Suprapubic skin (tissue), 3 donors: Measurements from ENCODE around the gene KCNB1.

Experiments
- POLR2AphosphoS5 ChIP-seq, 3 donors: sonication (generic); formaldehyde crosslinking; IDR thresholded peaks; one replicate each; pipeline ENCODE4 v1.6.1; 2017; ENCODE audit warnings: antibody characterized with exemption in 3 of 3
- TF ChIP-seq, protein P1 (sequence below), 2 donors: fragments of 200-600 bp in 1 of 2; fragments of 450-650 bp in 1 of 2; sonication (generic) in 1 of 2; IDR thresholded peaks; one replicate each; pipeline ENCODE4 v1.5.1; 2016 to 2019; ENCODE audit warnings: antibody characterized with exemption in 2 of 2, mild to moderate bottlenecking in 1 of 2, moderate library complexity in 1 of 2

DNA sequence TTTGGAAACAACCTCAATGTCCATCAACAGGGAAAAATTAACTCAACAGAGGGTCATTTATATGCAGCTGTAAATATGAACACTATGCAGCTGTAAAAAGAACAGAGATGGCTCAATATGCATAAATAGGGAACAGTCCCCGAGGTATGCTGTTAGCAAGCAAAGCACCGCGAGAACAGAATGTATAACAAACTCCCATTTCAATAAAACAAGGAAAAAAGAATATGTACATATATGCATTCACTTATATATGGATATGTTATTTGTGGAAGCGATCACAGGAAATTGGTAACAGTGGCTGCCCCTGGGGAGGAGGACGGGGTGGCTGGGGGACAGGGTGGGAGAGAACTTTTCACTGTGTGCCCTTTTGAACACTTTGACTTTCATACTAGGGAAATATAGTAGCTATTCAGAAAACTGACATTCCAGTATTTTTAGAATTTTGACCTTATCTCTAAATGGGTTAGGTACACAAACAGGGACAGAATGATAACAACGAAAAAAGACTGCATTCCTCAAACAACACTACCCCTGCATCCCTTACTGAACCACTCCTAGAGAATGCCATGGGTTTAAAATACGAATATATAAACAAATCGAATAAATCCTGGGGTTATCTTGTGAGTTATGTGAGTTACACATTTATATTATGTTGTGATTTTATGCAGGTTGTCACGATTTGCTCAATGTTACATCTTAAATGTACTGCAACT, 64.5 kb downstream of the KCNB1 start:
- TF ChIP-seq, protein P1, sequence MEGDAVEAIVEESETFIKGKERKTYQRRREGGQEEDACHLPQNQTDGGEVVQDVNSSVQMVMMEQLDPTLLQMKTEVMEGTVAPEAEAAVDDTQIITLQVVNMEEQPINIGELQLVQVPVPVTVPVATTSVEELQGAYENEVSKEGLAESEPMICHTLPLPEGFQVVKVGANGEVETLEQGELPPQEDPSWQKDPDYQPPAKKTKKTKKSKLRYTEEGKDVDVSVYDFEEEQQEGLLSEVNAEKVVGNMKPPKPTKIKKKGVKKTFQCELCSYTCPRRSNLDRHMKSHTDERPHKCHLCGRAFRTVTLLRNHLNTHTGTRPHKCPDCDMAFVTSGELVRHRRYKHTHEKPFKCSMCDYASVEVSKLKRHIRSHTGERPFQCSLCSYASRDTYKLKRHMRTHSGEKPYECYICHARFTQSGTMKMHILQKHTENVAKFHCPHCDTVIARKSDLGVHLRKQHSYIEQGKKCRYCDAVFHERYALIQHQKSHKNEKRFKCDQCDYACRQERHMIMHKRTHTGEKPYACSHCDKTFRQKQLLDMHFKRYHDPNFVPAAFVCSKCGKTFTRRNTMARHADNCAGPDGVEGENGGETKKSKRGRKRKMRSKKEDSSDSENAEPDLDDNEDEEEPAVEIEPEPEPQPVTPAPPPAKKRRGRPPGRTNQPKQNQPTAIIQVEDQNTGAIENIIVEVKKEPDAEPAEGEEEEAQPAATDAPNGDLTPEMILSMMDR (IDR thresholded peaks at IDR 0.05): no peak
- no peak for TF ChIP-seq POLR2AphosphoS5 (IDR thresholded peaks at IDR 0.05)
